MG63 (cell line): ENCODE results near the gene LGR4. TPM values are rescaled to one million over a fixed set of nuclear protein-coding genes. Genes with fewer than 3 reads are reported as not detected.
A peak's percentile ranks its signal among the peaks of the same experiment; 100 is the strongest.

Experiments
- DNase-seq: peaks from one replicate; pipeline ENCODE4 v3.0.0-alpha.2; 2020
- H3K27me3 ChIP-seq: fragments of 250-450 bp; sonication (Bioruptor Pico); 2 replicates; pipeline ENCODE4 v1.5.1; 2020; ENCODE audit warnings: mild to moderate bottlenecking, moderate library complexity
- H3K36me3 ChIP-seq: fragments of 250-450 bp; sonication (Bioruptor Pico); 2 replicates; pipeline ENCODE4 v1.5.1; 2020; ENCODE audit warnings: mild to moderate bottlenecking, moderate library complexity
- H3K4me3 ChIP-seq: fragments of 250-450 bp; sonication (Bioruptor Pico); 2 replicates; pipeline ENCODE4 v1.5.1; 2020; ENCODE audit warnings: mild to moderate bottlenecking, moderate library complexity
- H3K9me3 ChIP-seq: fragments of 250-450 bp; sonication (Bioruptor Pico); 2 replicates; pipeline ENCODE4 v1.5.1; 2020; ENCODE audit warnings: mild to moderate bottlenecking, moderate library complexity
- total RNA-seq: library from RNA; depleted of rRNA; stranded (reverse); fragments of >200 nt; shearing (Covaris generic); gene quantifications from 2 replicates; pipeline ENCODE4 v1.2.3, GENCODE V29; 2014; ENCODE audit warnings: low replicate concordance

The LGR4 gene
- total RNA-seq, 1 experiment from 2014 or later = 7.7 TPM

- Histone ChIP-seq H3K9me3 (no peaks in the 10 kb centered on the region), H3K4me3 (no peak overlapping the region), H3K36me3 (no peaks in the 10 kb centered on the region), H3K27me3 (no peaks in the 10 kb centered on the region)
- no peak for DNase-seq
Measured at GRCh38 chr11:27403195-27403594, 69.4 kb downstream of the LGR4 start.

DNA sequence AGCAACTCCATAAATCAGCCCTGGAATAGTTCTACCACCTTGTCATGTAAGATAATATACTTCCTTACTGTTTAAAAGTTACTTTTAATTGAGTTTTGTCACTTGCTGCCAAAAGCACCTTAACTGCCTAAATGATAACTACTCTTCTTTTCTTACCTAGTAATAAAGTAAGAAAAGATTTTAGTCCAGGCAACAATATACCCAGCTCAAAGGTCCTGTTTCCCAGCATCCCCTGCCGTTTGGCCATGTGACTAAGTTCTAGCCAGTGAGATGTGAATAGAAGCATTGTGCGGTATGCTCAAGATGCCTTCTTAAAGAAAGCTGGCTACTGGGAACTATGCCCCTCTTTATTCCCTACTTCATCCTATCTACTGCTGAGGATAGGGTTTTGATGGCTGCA is 70.1 kb downstream of the LGR4 start:
- Histone ChIP-seq H3K9me3 (no peaks in the 10 kb centered on the region), H3K4me3 (no peak overlapping the region), H3K36me3 (no peaks in the 10 kb centered on the region), H3K27me3 (no peaks in the 10 kb centered on the region)
- no peak for DNase-seq

- no peak for DNase-seq
- H3K4me3 ChIP-seq = no peak overlapping the region
- no peaks in the 10 kb centered on the region for H3K9me3 ChIP-seq
- no peaks in the 10 kb centered on the region for H3K36me3 ChIP-seq
- no peaks in the 10 kb centered on the region for H3K27me3 ChIP-seq
Measured at GRCh38 chr11:27401833-27402316, 70.7 kb downstream of the LGR4 start.

- Histone ChIP-seq H3K27me3 (no peaks in the 10 kb centered on the region), H3K36me3 (no peaks in the 10 kb centered on the region), H3K4me3 (no peak overlapping the region), H3K9me3 (no peaks in the 10 kb centered on the region)
- no peak for DNase-seq
Measured at GRCh38 chr11:27401280-27401832, 71.2 kb downstream of the LGR4 start.

- DNase-seq = no peak
- Histone ChIP-seq H3K9me3 (no peaks in the 10 kb centered on the region), H3K4me3 (no peak overlapping the region), H3K27me3 (no peaks in the 10 kb centered on the region), H3K36me3 (no peaks in the 10 kb centered on the region)
Measured at GRCh38 chr11:27398400-27398770, 74.2 kb downstream of the LGR4 start.

DNA sequence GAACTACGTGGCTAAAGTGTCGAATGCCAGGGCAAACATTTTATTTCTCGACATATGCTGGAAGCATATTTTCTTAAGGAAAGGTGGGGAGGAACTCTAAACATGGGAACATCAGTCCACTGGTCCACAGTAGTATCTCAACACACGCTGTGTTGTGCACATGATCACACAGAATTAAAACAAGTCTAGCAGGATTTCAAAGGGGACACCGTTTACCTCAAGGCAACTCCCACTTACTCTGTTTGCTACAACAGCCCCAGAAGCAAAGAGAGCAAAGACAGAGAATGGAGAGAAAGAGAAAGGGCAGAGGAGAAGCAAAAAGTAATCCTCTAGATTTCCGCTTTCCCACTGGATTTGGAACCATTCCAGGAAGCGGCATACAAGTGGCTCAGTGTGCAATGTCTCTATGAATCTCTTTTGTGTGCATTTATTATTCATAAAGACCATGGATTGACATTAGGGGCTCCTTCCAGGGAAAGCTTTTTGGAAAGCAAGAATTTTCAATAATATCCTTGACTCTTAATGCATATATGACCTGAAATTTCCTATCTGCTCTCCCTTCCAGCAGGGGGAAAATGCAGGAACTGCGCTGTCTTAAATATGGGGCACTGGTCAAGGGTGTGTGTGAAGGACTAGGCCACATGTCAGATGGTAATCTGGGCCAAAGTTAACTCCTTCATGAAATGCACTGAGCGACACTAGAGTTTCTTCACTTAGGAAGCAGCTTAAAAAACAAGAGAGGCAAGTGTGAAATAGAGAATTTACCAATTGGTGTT is 74.8 kb downstream of the LGR4 start:
- H3K27me3 ChIP-seq = no peaks in the 10 kb centered on the region
- no peak overlapping the region for H3K4me3 ChIP-seq
- no peak for DNase-seq
- no peaks in the 10 kb centered on the region for H3K36me3 ChIP-seq
- no peaks in the 10 kb centered on the region for H3K9me3 ChIP-seq

- H3K4me3 ChIP-seq = no peak overlapping the region
- DNase-seq = no peak
- H3K36me3 ChIP-seq = no peaks in the 10 kb centered on the region
- H3K9me3 ChIP-seq = no peaks in the 10 kb centered on the region
- no peaks in the 10 kb centered on the region for H3K27me3 ChIP-seq
Measured at GRCh38 chr11:27396259-27396839, 76.2 kb downstream of the LGR4 start.

- no peaks in the 10 kb centered on the region for H3K27me3 ChIP-seq
- H3K4me3 ChIP-seq = no peak overlapping the region
- peak; percentile 34 for DNase-seq
- no peaks in the 10 kb centered on the region for H3K36me3 ChIP-seq
- H3K9me3 ChIP-seq = no peaks in the 10 kb centered on the region
Measured at GRCh38 chr11:27395556-27396258, 76.9 kb downstream of the LGR4 start.

DNA sequence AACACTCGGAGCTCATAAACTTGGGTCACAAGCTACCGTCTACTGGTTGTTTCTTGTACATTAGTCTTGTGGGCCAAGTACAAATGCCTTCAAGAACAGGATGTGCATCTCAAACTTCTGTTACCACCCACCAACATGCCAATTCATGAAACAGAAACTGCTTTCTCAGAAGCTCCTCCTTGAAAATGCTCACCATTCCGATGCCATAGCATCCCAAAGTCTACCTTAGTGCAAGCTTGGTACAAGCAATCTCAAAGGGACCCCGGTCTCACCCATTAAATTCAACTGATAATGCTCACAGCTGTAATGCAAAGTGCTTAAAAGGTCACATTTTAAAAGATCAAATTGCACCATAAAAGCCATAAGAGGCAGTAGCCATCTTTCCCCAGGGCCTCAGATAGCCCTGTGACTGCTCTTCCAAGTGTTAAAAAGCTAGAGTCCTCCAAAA is 77.8 kb downstream of the LGR4 start:
- Histone ChIP-seq H3K27me3 (no peaks in the 10 kb centered on the region), H3K36me3 (no peaks in the 10 kb centered on the region), H3K9me3 (no peaks in the 10 kb centered on the region), H3K4me3 (no peak overlapping the region)
- DNase-seq = no peak

GRCh38 chr11:27392278-27393114 is 80.1 kb downstream of the LGR4 start:
- DNase-seq = no peak
- Histone ChIP-seq H3K9me3 (no peaks in the 10 kb centered on the region), H3K4me3 (no peak overlapping the region), H3K27me3 (no peaks in the 10 kb centered on the region), H3K36me3 (no peaks in the 10 kb centered on the region)

- Histone ChIP-seq H3K4me3 (no peak overlapping the region), H3K27me3 (no peaks in the 10 kb centered on the region), H3K36me3 (no peaks in the 10 kb centered on the region), H3K9me3 (no peaks in the 10 kb centered on the region)
- DNase-seq = no peak
Measured at GRCh38 chr11:27391331-27392015, 81.1 kb downstream of the LGR4 start.

- no peak overlapping the region for H3K4me3 ChIP-seq
- DNase-seq = no peak
- no peaks in the 10 kb centered on the region for H3K36me3 ChIP-seq
- H3K27me3 ChIP-seq = no peaks in the 10 kb centered on the region
- H3K9me3 ChIP-seq = no peaks in the 10 kb centered on the region
Measured at GRCh38 chr11:27390318-27391295, 82.0 kb downstream of the LGR4 start.

- no peak for DNase-seq
- Histone ChIP-seq H3K9me3 (no peaks in the 10 kb centered on the region), H3K27me3 (no peaks in the 10 kb centered on the region), H3K4me3 (no peak overlapping the region), H3K36me3 (no peaks in the 10 kb centered on the region; the same call in none of the 2 replicates)
Measured at GRCh38 chr11:27388869-27389268, 83.7 kb downstream of the LGR4 start.

DNA sequence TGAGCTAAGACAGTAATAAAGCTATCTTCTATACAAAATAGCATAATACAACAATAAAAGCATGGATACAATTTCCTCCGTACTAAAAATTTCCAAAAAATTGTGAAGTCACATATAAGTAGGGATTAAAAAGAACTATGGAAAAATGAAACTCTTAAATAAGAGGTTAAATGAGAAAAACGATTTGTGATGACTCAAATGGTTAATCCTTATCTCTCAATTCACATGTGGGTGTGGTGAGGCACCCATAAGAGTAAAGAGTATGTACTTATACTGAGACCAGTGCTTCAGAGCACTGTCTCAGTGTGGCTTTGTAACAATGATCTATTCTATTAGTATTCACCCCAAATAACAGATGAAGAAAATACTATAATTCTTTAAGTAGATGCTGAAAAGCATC is 84.6 kb downstream of the LGR4 start:
- no peak for DNase-seq
- Histone ChIP-seq H3K27me3 (no peaks in the 10 kb centered on the region), H3K9me3 (no peaks in the 10 kb centered on the region), H3K36me3 (no peaks in the 10 kb centered on the region; the same call in none of the 2 replicates), H3K4me3 (no peak overlapping the region)

DNA sequence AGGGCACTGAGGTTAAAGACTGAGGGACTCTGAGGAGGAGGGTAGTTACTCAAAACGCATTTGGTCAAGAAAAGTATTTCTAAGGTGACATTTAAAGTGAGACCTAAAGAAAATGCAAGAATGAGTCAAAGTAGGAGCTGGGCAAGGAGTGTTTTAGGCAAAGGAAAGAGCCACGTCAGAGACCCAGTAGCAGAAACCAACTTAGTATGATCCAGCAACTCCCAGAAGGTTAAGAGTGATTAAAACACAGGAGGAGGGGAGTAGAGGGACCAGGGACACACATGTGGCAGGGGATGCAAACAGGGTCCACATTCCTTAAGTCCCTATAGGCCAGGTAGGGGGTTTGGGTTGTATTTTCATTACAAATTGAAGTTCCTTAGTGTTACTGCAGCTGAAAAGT is 85.2 kb downstream of the LGR4 start:
- H3K4me3 ChIP-seq = no peak overlapping the region
- no peaks in the 10 kb centered on the region; the same call in none of the 2 replicates for H3K36me3 ChIP-seq
- no peaks in the 10 kb centered on the region for H3K9me3 ChIP-seq
- H3K27me3 ChIP-seq = no peaks in the 10 kb centered on the region
- DNase-seq = no peak
